ENCODE results near the gene SSNA1. TPM values are rescaled to one million over a fixed set of nuclear protein-coding genes. Genes with fewer than 3 reads are reported as not detected.
A peak's percentile ranks its signal among the peaks of the same experiment; 100 is the strongest.

Gene SSNA1
- total RNA-seq, 2 experiments from 2014 or later, result 80.2 to 91.3 TPM

- DNase-seq (peak; percentile 99), ATAC-seq (peak; percentile 91)
- Mint-ChIP-seq H3K9me3 (ENCODE audit: low read depth) (no peaks in the 10 kb centered on the region), H3K4me3 (peak overlapping the region; percentile 72), H3K27ac (peak overlapping the region; percentile 72), H3K36me3 (no peaks in the 10 kb centered on the region), H3K27me3 (no peaks in the 10 kb centered on the region), H3K4me1 (peaks cover 18% of the 10 kb centered on the region)
- CTCF ChIA-PET, result interaction anchor here (0.8 to 6.8 kb wide), 18 partner anchors 9 to 177 kb away, joined by 3 to 110 read pairs (median 4); partner anchors contain the start of genes ANAPC2, NPDC1, NRARP and SSNA1
Observed at GRCh38 chr9:137223078-137223970, 34.8 kb downstream of the SSNA1 start.

GRCh38 chr9:137224830-137225694 lies 36.6 kb downstream of the SSNA1 start, which contains the start of gene CYSRT1:
TSS of gene CYSRT1 (plus strand) at chr9:137225174. CDS start at chr9:137225622, 448 bp downstream.
- Mint-ChIP-seq H3K4me3 (peak within 1 kb of the TSS; percentile 72), H3K9me3 (ENCODE audit: low read depth) (no peaks in the 10 kb centered on the region), H3K27me3 (no peaks in the 10 kb centered on the region), H3K36me3 (no peaks in the 10 kb centered on the region), H3K4me1 (peaks cover 18% of the 10 kb centered on the region), H3K27ac (peak within 1 kb of the TSS; percentile 72)
- peak; percentile 66 for DNase-seq
- CTCF ChIA-PET, result interaction anchor here (0.8 to 6.8 kb wide), 11 partner anchors 14 to 178 kb away, joined by 3 to 110 read pairs (median 5); partner anchors contain the start of genes ANAPC2, NELFB, NRARP and SSNA1
- ATAC-seq, result no peak

GRCh38 chr9:137225699-137226331 lies 37.3 kb downstream of the SSNA1 start:
- Mint-ChIP-seq H3K27ac (no peak overlapping the region), H3K4me3 (no peak overlapping the region), H3K9me3 (ENCODE audit: low read depth) (no peaks in the 10 kb centered on the region), H3K4me1 (peaks cover 18% of the 10 kb centered on the region), H3K36me3 (no peaks in the 10 kb centered on the region), H3K27me3 (no peaks in the 10 kb centered on the region)
- DNase-seq, result no peak
- no peak for ATAC-seq
- CTCF ChIA-PET, result interaction anchor here (0.8 to 6.8 kb wide), 12 partner anchors 9 to 130 kb away, joined by 3 to 110 read pairs (median 18); partner anchors contain the start of genes ANAPC2, GRIN1, NDOR1 and SSNA1

GRCh38 chr9:137226338-137227053 lies 38.0 kb downstream of the SSNA1 start:
- CTCF ChIA-PET, result interaction anchor here (0.8 to 6.8 kb wide), 22 partner anchors 8 to 180 kb away, joined by 3 to 110 read pairs (median 10); partner anchors contain the start of genes ANAPC2, GRIN1, MAN1B1 and NDOR1
- Mint-ChIP-seq H3K4me1 (peaks cover 18% of the 10 kb centered on the region), H3K27ac (no peak overlapping the region), H3K9me3 (ENCODE audit: low read depth) (no peaks in the 10 kb centered on the region), H3K36me3 (no peaks in the 10 kb centered on the region), H3K4me3 (no peak overlapping the region), H3K27me3 (no peaks in the 10 kb centered on the region)
- ATAC-seq, result no peak
- DNase-seq, result no peak

- DNase-seq, result peak; percentile 89
- Mint-ChIP-seq H3K4me3 (no peak within 1 kb of the TSS), H3K4me1 (peaks cover 18% of the 10 kb centered on the region), H3K27ac (no peak within 1 kb of the TSS), H3K36me3 (no peaks in the 10 kb centered on the region), H3K9me3 (ENCODE audit: low read depth) (no peaks in the 10 kb centered on the region), H3K27me3 (no peaks in the 10 kb centered on the region)
- peak; percentile 46 for ATAC-seq
- CTCF ChIA-PET, result interaction anchor here (0.6 to 6.8 kb wide), 26 partner anchors 11 to 232 kb away, joined by 3 to 110 read pairs (median 6); partner anchors contain the start of genes ANAPC2, GRIN1, MAN1B1 and NDOR1
Observed at GRCh38 chr9:137227054-137227852, 38.8 kb downstream of the SSNA1 start, which contains the start of gene RNF224. TSS of gene RNF224 (plus strand) at chr9:137227502. CDS start at chr9:137228336, 834 bp downstream.

GRCh38 chr9:137227853-137228505 lies 39.5 kb downstream of the SSNA1 start:
- CTCF ChIA-PET, result interaction anchor here (0.7 to 6.8 kb wide), 20 partner anchors 11 to 231 kb away, joined by 3 to 110 read pairs (median 10); partner anchors contain the start of genes ANAPC2, MAN1B1, NDOR1 and NSMF
- no peak for ATAC-seq
- no peak overlapping the region for H3K27ac Mint-ChIP-seq

GRCh38 chr9:137228506-137228967 lies 40.1 kb downstream of the SSNA1 start:
- Mint-ChIP-seq H3K27ac (no peak overlapping the region), H3K4me1 (peaks cover 14% of the 10 kb centered on the region), H3K36me3 (no peaks in the 10 kb centered on the region), H3K4me3 (no peak overlapping the region), H3K9me3 (ENCODE audit: low read depth) (no peaks in the 10 kb centered on the region), H3K27me3 (no peaks in the 10 kb centered on the region)
- DNase-seq (no peak), ATAC-seq (no peak)
- CTCF ChIA-PET, result interaction anchor here (0.6 to 6.8 kb wide), 11 partner anchors 10 to 285 kb away, joined by 3 to 110 read pairs (median 17); partner anchors contain the start of genes ANAPC2, NDOR1, SAPCD2 and SSNA1

More at GRCh38 chr9:137227853-137228505, 39.5 kb downstream of the SSNA1 start:
- Mint-ChIP-seq H3K27me3 (no peaks in the 10 kb centered on the region), H3K36me3 (no peaks in the 10 kb centered on the region), H3K4me1 (peaks cover 15% of the 10 kb centered on the region), H3K9me3 (ENCODE audit: low read depth) (no peaks in the 10 kb centered on the region), H3K4me3 (no peak overlapping the region)
- DNase-seq, result no peak

GRCh38 chr9:137228968-137229896 lies 40.8 kb downstream of the SSNA1 start:
- no peaks in the 10 kb centered on the region for H3K27me3 Mint-ChIP-seq
- H3K27ac Mint-ChIP-seq, result no peak overlapping the region
- peaks cover 11% of the 10 kb centered on the region for H3K4me1 Mint-ChIP-seq
- no peaks in the 10 kb centered on the region for H3K9me3 Mint-ChIP-seq (ENCODE audit: low read depth)
- no peak for ATAC-seq
- no peak for DNase-seq
- no peaks in the 10 kb centered on the region for H3K36me3 Mint-ChIP-seq
- H3K4me3 Mint-ChIP-seq, result no peak overlapping the region
- CTCF ChIA-PET, result interaction anchor here (0.6 to 3.2 kb wide), 6 partner anchors 11 to 284 kb away, joined by 3 to 19 read pairs (median 4); partner anchors contain the start of genes ANAPC2 and SSNA1

- ATAC-seq, result no peak
- CTCF ChIA-PET, result interaction anchor here (0.9 to 2.3 kb wide), 6 partner anchors 10 to 184 kb away, joined by 3 to 7 read pairs (median 4); partner anchors contain the start of genes ANAPC2 and SSNA1
- H3K4me3 Mint-ChIP-seq, result no peak overlapping the region
Observed at GRCh38 chr9:137229903-137230704, 41.6 kb downstream of the SSNA1 start.

More at GRCh38 chr9:137229903-137230704, 41.6 kb downstream of the SSNA1 start:
- Mint-ChIP-seq H3K9me3 (ENCODE audit: low read depth) (no peaks in the 10 kb centered on the region), H3K27me3 (no peaks in the 10 kb centered on the region), H3K36me3 (no peaks in the 10 kb centered on the region), H3K4me1 (peaks cover 6% of the 10 kb centered on the region), H3K27ac (no peak overlapping the region)
- DNase-seq, result no peak

All from activated CD8-positive, alpha-beta memory T cell treated with anti-CD3 and anti-CD28 coated beads, Interleukin-2, amount 10 ng/mL, durations not matched to agents 7 days and 5 days (primary cell).